RWPE2 (cell line): ENCODE results near the gene DCDC2.

Experiments used
- ATAC-seq: fragments of 200-7000 bp; cut with Tn5 transposase; 3 replicates; pipeline ENCODE4 v1.9.1; 2021; ENCODE audit warnings: low read depth
- DNase-seq: peaks from one replicate; pipeline ENCODE4 v3.0.0-alpha.2; 2020; ENCODE audit warnings: low spot score
- H3K27ac ChIP-seq: fragments of 450-650 bp; 2 replicates; pipeline ENCODE4 v1.5.1; 2017; ENCODE audit warnings: mild to moderate bottlenecking; ENCODE audit not compliant: poor library complexity, severe bottlenecking
- H3K27me3 ChIP-seq: fragments of 250-450 bp; sonication (Bioruptor Pico); 2 replicates; pipeline ENCODE4 v1.5.1; 2021; ENCODE audit warnings: mild to moderate bottlenecking, moderate library complexity; ENCODE audit not compliant: insufficient read depth, poor library complexity, severe bottlenecking
- H3K36me3 ChIP-seq: fragments of 250-450 bp; sonication (Bioruptor Pico); 2 replicates; pipeline ENCODE4 v1.5.1; 2020; ENCODE audit warnings: low read depth, mild to moderate bottlenecking, moderate library complexity
- H3K4me1 ChIP-seq: fragments of 250-450 bp; sonication (Bioruptor Pico); 2 replicates; pipeline ENCODE4 v1.5.1; 2021; ENCODE audit warnings: mild to moderate bottlenecking, moderate library complexity; ENCODE audit not compliant: insufficient read depth, poor library complexity, severe bottlenecking
- H3K4me3 ChIP-seq: fragments of 250-450 bp; sonication (Bioruptor Pico); 2 replicates; pipeline ENCODE4 v1.5.1; 2021; ENCODE audit warnings: mild to moderate bottlenecking, moderate library complexity; ENCODE audit not compliant: severe bottlenecking
- H3K9me3 ChIP-seq: fragments of 250-450 bp; sonication (Bioruptor Pico); 2 replicates; pipeline ENCODE4 v1.5.1; 2021; ENCODE audit warnings: mild to moderate bottlenecking, moderate library complexity; ENCODE audit not compliant: severe bottlenecking
- CTCF ChIP-seq: fragments of 450-650 bp; IDR thresholded peaks from one replicate; pipeline ENCODE4 v1.5.1; 2017; ENCODE audit warnings: mild to moderate bottlenecking, moderate library complexity; ENCODE audit not compliant: poor library complexity, severe bottlenecking

DCDC2 gene

GRCh38 chr6:24357336-24358218 lies at the start of gene DCDC2:
Gene DCDC2, minus strand, starts transcription at chr6:24358059. Its CDS starts 309 bp downstream, at chr6:24357750.
- DNase-seq: peak; percentile 57

GRCh38 chr6:24405262-24405661 lies 47.4 kb upstream of the DCDC2 start:
- ATAC-seq: no peak
- Histone ChIP-seq H3K9me3 (no peaks in the 10 kb centered on the region), H3K27ac (no peak overlapping the region), H3K4me1 (peaks cover 6% of the 10 kb centered on the region), H3K27me3 (no peaks in the 10 kb centered on the region), H3K36me3 (peaks cover 58% of the 10 kb centered on the region), H3K4me3 (no peak overlapping the region)
- no peak for DNase-seq
- no peak for TF ChIP-seq CTCF

More at GRCh38 chr6:24357336-24358218, at the start of gene DCDC2:
- no peaks in the 10 kb centered on the region for H3K36me3 ChIP-seq
- H3K4me1 ChIP-seq: no peaks in the 10 kb centered on the region
- TF ChIP-seq CTCF: no peak
- no peak within 1 kb of the TSS for H3K4me3 ChIP-seq
- peaks cover 2% of the 10 kb centered on the region for H3K27me3 ChIP-seq
- H3K27ac ChIP-seq: no peak within 1 kb of the TSS
- ATAC-seq: peak; percentile 60
- H3K9me3 ChIP-seq: no peaks in the 10 kb centered on the region

GRCh38 chr6:24403501-24403824 lies 45.6 kb upstream of the DCDC2 start:
- H3K27ac ChIP-seq: peak overlapping the region; percentile 19
- DNase-seq (no peak), ATAC-seq (peak; percentile 3; the same call in 2 of the 3 replicates)
- no peaks in the 10 kb centered on the region for H3K27me3 ChIP-seq
- H3K4me3 ChIP-seq: peak overlapping the region; percentile 71
- no peak for TF ChIP-seq CTCF
- H3K4me1 ChIP-seq: peaks cover 6% of the 10 kb centered on the region
- H3K9me3 ChIP-seq: no peaks in the 10 kb centered on the region
- H3K36me3 ChIP-seq: peaks cover 40% of the 10 kb centered on the region

- Histone ChIP-seq H3K36me3 (peaks cover 35% of the 10 kb centered on the region), H3K9me3 (no peaks in the 10 kb centered on the region), H3K27ac (peak within 1 kb of the TSS; percentile 19), H3K4me3 (peak within 1 kb of the TSS; percentile 71), H3K27me3 (no peaks in the 10 kb centered on the region), H3K4me1 (peaks cover 6% of the 10 kb centered on the region)
- TF ChIP-seq CTCF: no peak
- DNase-seq (peak; percentile 92), ATAC-seq (peak; percentile 98)
Measured at GRCh38 chr6:24402697-24403500, 45.0 kb upstream of the DCDC2 start, which contains the start of gene MRS2. Gene MRS2, plus strand, starts transcription at chr6:24402936. Its CDS starts 111 bp downstream, at chr6:24403047.
